Heart left ventricle (tissue), 16 donors: ENCODE data around the gene AGPAT3. TPM values are rescaled to one million over a fixed set of nuclear protein-coding genes. Genes with fewer than 3 reads are reported as not detected.
"Not testable (repeated sequence)": the region's sequence is repeated elsewhere in the genome, so short reads cannot be mapped to it uniquely, and the experiment has no call there.

Experiments used
- ATAC-seq, 4 donors: fragments of 200-7000 bp; cut with Tn5 transposase; one replicate each; pipeline ENCODE4 v1.9.1; 2020 to 2022; ENCODE audit warnings: moderate library complexity in 4 of 4, mild to moderate bottlenecking in 3 of 4, moderate number of reproducible peaks in 1 of 4
- DNase-seq, 5 donors: peaks; one replicate each; pipeline ENCODE4 v3.0.0-alpha.2; 2020
- H3K27ac ChIP-seq, 12 donors: fragments of 200-600 bp; sonication (generic) in 4 of 12; one replicate each; pipeline versions ENCODE4 v1.5.0 to v1.8.0; 2016 to 2022; ENCODE audit warnings: mild to moderate bottlenecking in 2 of 12
- H3K27me3 ChIP-seq, 9 donors: fragments of 200-600 bp; sonication (generic) in 2 of 9; one replicate each; pipeline versions ENCODE4 v1.5.1 to v1.8.0; 2016 to 2022; ENCODE audit warnings: mild to moderate bottlenecking in 3 of 9
- H3K36me3 ChIP-seq, 9 donors: fragments of 200-600 bp; sonication (generic) in 2 of 9; one replicate each; pipeline versions ENCODE4 v1.5.0 to v1.8.0; 2018 to 2022; ENCODE audit warnings: mild to moderate bottlenecking in 2 of 9
- H3K4me1 ChIP-seq, 12 donors: fragments of 200-600 bp; sonication (generic) in 4 of 12; one replicate each; pipeline versions ENCODE4 v1.5.0 to v1.8.0; 2016 to 2022; ENCODE audit warnings: mild to moderate bottlenecking in 3 of 12
- H3K4me3 ChIP-seq, 12 donors: fragments of 200-600 bp; sonication (generic) in 4 of 12; one replicate each; pipeline versions ENCODE4 v1.5.0 to v1.8.0; 2017 to 2022; ENCODE audit warnings: mild to moderate bottlenecking in 9 of 12, moderate library complexity in 4 of 12
- H3K9me3 ChIP-seq, 12 donors: fragments of 200-600 bp; sonication (generic) in 4 of 12; one replicate each; pipeline versions ENCODE4 v1.5.0 to v1.8.0; 2016 to 2022; ENCODE audit warnings: mild to moderate bottlenecking in 1 of 12
- CTCF ChIP-seq, 12 donors: fragments of 200-600 bp; sonication (generic) in 4 of 12; IDR thresholded peaks; one replicate each; pipeline versions ENCODE4 v1.5.0 to v1.8.0; 2018 to 2022; ENCODE audit warnings: antibody characterized with exemption in 12 of 12, mild to moderate bottlenecking in 5 of 12
- POLR2A ChIP-seq, 2 donors: fragments of 450-650 bp; IDR thresholded peaks; one replicate each; pipeline ENCODE4 v1.6.1; 2017; ENCODE audit warnings: antibody characterized with exemption in 2 of 2, mild to moderate bottlenecking in 2 of 2, moderate library complexity in 2 of 2
- WGBS, 4 donors: extraction: QIAGEN DNeasy Blood & Tissue Kit in 2 of 4; methylation state at CpG; one replicate each; pipeline versions ENCODE4 v1.1.5 to v1.1.7; 2013 to 2018; 5-methylcytosine and 5-hydroxymethylcytosine counted together
- intact Hi-C, 10 donors: fragments of 100-400 bp; cut with DNase I; formaldehyde crosslinking; loops; one replicate each; pipeline versions ENCODE4 v1.11.1 to v1.14.2; 2022
- polyA plus RNA-seq, 2 donors: library from polyadenylated mRNA; stranded (reverse); fragments of 200-250 nt; gene quantifications; one replicate each; pipeline ENCODE4 v1.2.3, GENCODE V29; 2013
- total RNA-seq, 9 donors: library from RNA; depleted of rRNA in 2 of 9; stranded (reverse); fragments of >200 nt in 2 of 9; fragmentation: NEBNext Ultra II Directional in 3 of 9; extraction: Animal tissue kit (Norgen Biotek cat#: 25700) in 3 of 9; gene quantifications; one replicate each; pipeline versions ENCODE4 v1.1.0 to v1.2.4, GENCODE V29; 2016 to 2023
- donor health status: ischemic (EF 13 %, LVEDD 7.1; RV severe dilation, severe dysfunction).
- donor health status: healthy with polysubstance abuse.
- donor health status: DM: no; HTN: yes; CAD: no.
- donor health status: DM: no; HTN: no; CAD: no.
- donor health status: ischemic (EF 25% LVEDD 6.9; RV normal size, moderate dysfunction).
- donor health status: ischemic (EF 25% LVEDD 5.7; RV mildly dilated, moderate dysfunction).
- donor health status: healthy.
- donor health status: DM: yes; HTN: yes; CAD: no.
- donor health status: ischemic (EF 35%, LVEDD 5.7; RV mildly dilated, moderate dysfunction).
- donor health status: nonischemic (EF 11% LVEDD 7.7; RV severe dilation, severe dysfunction).
- donor health status: DM: yes; HTN: yes; CAD: no.
- donor health status: PGD.
- donor health status: ischemic (EF 29% LVEDD 5.4; RV normal size, mild dysfunction).
- donor health status: nonischemic (EF 23%, LVEDD 6.1; RV moderate dilation, normal function).

AGPAT3 gene
- total and polyA plus RNA-seq, 11 donors = 26.6 to 86.0 (median 64.5) TPM

GRCh38 chr21:43895196-43895595 lies 30.2 kb downstream of the AGPAT3 start:
- peaks cover 0 to 24% (median 0%) of the 10 kb centered on the region in 9 donors for H3K36me3 ChIP-seq
- no peak overlapping the region for H3K4me3 ChIP-seq
- DNase-seq = peak in 1 of 5 donors; percentile 18
- WGBS, 4 donors = 92 to 96% (median 95%) methylated on average over 4 of the region's 4 CpGs
- H3K27ac ChIP-seq = no peak overlapping the region
- intact Hi-C loops = no loop called here
- H3K27me3 ChIP-seq = no peaks in the 10 kb centered on the region
- H3K9me3 ChIP-seq = peaks cover 0 to 2% (median 0%) of the 10 kb centered on the region in 12 donors
- no peak for ATAC-seq
- H3K4me1 ChIP-seq = peaks cover 0 to 30% (median 12%) of the 10 kb centered on the region in 12 donors
- TF ChIP-seq POLR2A (IDR thresholded peaks at IDR 0.05) = no peak
- no peak for TF ChIP-seq CTCF (IDR thresholded peaks at IDR 0.05)

GRCh38 chr21:43896696-43897299 lies 31.8 kb downstream of the AGPAT3 start:
- H3K27ac ChIP-seq, H3K27me3 ChIP-seq, ATAC-seq, DNase-seq, intact Hi-C loops, H3K4me3 ChIP-seq, H3K9me3 ChIP-seq: not testable (repeated sequence)
- H3K36me3 ChIP-seq = peaks cover 0 to 23% (median 0%) of the 10 kb centered on the region in 9 donors
- H3K4me1 ChIP-seq = peaks cover 0 to 30% (median 10%) of the 10 kb centered on the region in 12 donors
- 83 to 93% (median 85%) methylated on average over 3 to 6 of the region's 8 CpGs for WGBS, 4 donors

GRCh38 chr21:43899307-43900077 lies 34.5 kb downstream of the AGPAT3 start:
- no peak for ATAC-seq
- Histone ChIP-seq H3K9me3 (no peaks in the 10 kb centered on the region), H3K27ac (no peak overlapping the region), H3K36me3 (peaks cover 0 to 35% (median 0%) of the 10 kb centered on the region in 9 donors), H3K4me3 (no peak overlapping the region), H3K27me3 (no peaks in the 10 kb centered on the region), H3K4me1 (peaks cover 3 to 32% (median 16%) of the 10 kb centered on the region in 12 donors)
- no peak for TF ChIP-seq POLR2A (IDR thresholded peaks at IDR 0.05)
- TF ChIP-seq CTCF (IDR thresholded peaks at IDR 0.05) = no peak
- WGBS, 4 donors = 92 to 95% (median 92%) methylated on average over 23 of the region's 23 CpGs
- DNase-seq = peak in 1 of 5 donors; percentile 53
- intact Hi-C loops = loop anchor here in 2 of 10 donors (5.0 to 10.0 kb wide), 2 partner anchors 32 to 175 kb away; partner anchors contain the start of gene AGPAT3 (in 2 of the 2)

GRCh38 chr21:43900078-43900385 lies 35.0 kb downstream of the AGPAT3 start:
- 93 to 100% (median 95%) methylated on average over 1 of the region's 1 CpG for WGBS, 4 donors
- TF ChIP-seq POLR2A (IDR thresholded peaks at IDR 0.05) (no peak), CTCF (IDR thresholded peaks at IDR 0.05) (no peak)
- no peaks in the 10 kb centered on the region for H3K27me3 ChIP-seq
- no peak overlapping the region for H3K4me3 ChIP-seq
- no peak overlapping the region for H3K27ac ChIP-seq
- intact Hi-C loops = loop anchor here in 2 of 10 donors (5.0 to 10.0 kb wide), 2 partner anchors 33 to 175 kb away; partner anchors contain the start of gene AGPAT3 (in 2 of the 2)
- peaks cover 0 to 41% (median 2%) of the 10 kb centered on the region in 9 donors for H3K36me3 ChIP-seq
- no peaks in the 10 kb centered on the region for H3K9me3 ChIP-seq
- no peak for DNase-seq
- H3K4me1 ChIP-seq = peaks cover 3 to 26% (median 16%) of the 10 kb centered on the region in 12 donors
- no peak for ATAC-seq
